HG03354 (cell line): ENCODE results near the gene DCLK1.

Experiments used
- ATAC-seq: cut with Tn5 transposase; IDR thresholded peaks from one replicate; pipeline ENCODE4 v1.9.1; 2021; ENCODE audit warnings: mild to moderate bottlenecking; ENCODE audit not compliant: unreplicated experiment, poor library complexity, severe bottlenecking

Gene DCLK1

DNA sequence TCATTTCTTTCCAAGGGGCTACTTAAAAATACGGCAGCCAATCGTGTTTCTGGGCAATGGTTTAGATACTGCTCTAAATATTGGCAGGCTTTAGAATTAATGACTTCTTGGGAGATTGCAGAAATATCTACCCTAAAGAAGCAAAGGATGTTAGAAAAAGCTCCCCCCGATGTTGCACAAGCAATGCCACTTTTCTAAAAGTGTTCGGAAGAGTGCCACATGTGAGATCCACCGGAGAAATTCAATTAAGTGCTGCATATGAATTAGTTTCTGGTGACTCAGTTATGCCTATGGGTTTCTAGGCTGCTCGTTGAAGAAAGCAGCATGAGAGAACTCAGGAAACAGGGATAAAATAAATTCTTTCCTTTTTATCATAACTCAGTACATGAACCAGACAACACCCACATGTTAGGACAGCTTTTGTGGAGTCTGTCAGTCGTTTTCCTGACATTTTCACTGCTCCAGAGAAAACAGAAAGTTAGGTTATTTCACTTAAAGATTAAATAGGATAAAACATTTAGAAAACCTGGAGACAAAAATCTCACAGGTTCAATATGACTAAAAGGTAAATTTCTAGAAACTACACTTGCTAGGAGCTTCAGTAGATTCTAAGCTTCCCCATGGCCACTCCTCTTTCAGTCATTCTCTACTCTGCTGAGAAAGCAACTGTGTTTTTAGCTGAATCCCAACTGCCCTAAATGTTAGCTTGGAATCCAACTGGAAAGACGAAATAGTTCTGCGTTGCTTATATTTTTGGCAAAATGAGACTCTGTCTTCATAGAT lies 244.7 kb downstream of the DCLK1 start:
- ATAC-seq, result no peak

DNA sequence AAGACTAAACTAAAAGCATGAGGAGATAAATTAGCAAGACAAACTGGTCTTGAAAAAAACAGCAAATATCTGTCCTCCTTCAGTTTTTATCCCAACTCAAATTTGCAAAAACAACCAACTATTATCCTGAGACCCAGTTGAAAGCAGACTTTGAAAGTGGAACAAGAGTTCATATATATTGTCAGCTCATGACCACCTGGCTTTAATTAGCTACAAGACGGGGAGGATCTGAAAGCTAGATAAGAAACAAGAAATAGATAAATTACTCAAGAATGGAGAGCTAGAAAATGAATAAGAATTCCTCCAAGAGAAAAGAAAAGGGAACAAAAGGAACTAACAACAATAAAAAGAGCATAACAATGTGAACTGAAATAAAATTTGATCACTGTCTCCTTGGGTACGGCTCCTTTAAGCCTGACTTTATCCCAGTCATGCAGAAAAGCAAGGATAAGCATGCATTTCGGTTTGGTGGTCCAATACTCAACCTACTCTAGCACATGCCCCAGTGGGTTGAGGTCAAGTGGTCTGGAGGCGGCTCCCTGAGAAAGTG lies 246.9 kb downstream of the DCLK1 start:
- no peak for ATAC-seq

GRCh38 chr13:35882722-35883497 lies 248.3 kb downstream of the DCLK1 start:
- no peak for ATAC-seq

- ATAC-seq, result no peak
Observed at GRCh38 chr13:35881360-35881759, 249.8 kb downstream of the DCLK1 start.

DNA sequence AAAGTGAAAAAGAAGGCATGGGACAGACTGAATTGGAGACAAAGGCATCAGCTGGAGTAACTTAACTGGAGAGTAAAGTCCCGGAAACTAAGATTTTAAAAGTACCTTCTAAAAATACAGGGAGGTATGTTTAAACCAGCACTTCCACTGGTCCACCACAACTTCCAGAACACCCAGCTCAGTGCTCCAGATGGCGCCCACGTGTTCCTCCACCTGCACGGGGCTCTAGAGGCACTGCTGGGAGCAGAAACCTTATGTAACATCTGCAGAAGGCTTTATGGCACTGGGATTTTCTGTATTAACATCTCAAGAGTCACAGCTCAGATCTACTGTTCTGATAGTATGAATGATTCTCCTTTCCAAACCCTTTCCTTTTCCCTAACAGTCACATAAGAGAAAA lies 252.1 kb downstream of the DCLK1 start:
- ATAC-seq, result no peak

DNA sequence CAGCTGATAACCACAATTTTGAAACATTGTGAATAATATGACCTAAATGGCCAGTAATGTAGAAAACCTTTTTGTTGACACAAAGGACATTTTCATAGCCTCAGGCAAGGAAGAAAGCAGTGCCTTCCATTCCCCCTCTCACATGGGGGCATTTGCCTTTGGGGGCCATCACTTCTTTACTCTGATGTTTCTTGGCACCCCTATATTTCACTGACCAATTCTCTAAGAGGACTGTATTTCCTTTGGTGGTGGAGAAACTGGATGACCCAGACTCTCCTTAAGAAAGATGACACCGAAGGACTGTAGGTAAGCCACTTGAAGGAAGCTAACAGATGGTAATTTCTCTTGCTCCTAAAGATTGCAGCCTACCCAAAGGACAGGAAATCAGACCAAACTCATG lies 254.6 kb downstream of the DCLK1 start:
- ATAC-seq, result no peak

GRCh38 chr13:35874704-35875103 lies 256.5 kb downstream of the DCLK1 start:
- no peak for ATAC-seq

- no peak for ATAC-seq
Observed at GRCh38 chr13:35872369-35872768, 258.8 kb downstream of the DCLK1 start.

- no peak for ATAC-seq
Observed at GRCh38 chr13:35871561-35871960, 259.6 kb downstream of the DCLK1 start.

DNA sequence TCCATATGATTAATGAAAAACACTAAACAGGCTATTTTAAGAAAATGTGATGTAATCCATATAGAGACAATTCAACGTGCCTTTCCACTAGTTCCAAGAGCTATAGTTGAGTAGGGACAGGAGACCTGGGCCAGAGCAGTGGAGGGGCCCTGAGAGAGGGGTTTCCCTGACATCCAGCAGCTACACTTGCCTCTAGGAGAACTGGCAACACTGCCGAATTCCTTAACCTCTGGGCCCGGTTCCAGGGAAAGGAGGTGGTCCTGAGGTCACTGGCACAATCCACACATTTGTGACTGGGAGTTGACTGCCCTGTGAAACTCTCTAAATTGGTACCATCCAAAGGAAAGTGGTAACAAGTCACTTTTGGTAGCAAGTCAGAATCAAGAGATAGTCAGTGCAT lies 264.4 kb downstream of the DCLK1 start:
- ATAC-seq, result no peak

DNA sequence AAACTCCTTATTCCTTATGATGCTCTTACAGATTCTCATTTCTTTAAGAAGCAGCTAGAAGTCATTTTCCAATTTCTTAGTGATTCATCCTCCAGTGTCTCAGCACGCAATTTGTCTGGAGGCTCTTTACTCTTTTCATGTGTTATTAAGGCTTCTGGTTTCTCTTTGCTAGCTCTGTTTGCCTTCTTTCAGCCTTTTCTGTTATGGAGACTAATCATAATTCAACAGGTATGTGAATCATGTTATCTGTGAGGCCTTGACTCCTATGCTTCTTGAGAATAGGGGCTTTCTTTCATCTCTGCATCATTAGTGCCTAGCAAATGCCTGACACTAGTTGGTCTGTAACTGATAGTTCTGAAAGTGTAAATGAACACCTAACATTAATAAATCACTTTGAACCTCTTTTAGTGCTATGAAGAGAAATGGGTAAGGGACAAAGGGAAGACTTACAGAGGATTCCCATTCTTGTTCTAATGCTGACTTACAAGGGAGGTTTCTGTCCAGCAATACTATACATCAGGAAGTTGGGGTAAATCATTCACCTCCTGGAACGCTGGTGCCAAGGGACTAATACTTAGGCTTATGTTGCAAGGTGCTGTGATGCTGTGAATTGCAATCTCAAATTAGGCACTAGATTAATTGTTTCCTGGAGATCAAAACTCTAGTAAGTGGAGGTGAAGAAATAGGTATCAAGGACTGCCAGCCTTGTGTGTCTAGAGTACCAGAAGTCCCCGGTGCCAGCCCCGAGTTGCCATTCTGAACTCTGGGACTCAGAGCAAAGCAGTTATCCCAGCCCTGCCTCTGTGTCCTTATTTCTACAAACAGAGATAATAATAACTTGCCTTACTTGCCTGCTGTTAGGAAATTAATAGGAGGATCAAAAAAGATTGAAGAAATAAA lies 265.6 kb downstream of the DCLK1 start:
- ATAC-seq, result no peak

DNA sequence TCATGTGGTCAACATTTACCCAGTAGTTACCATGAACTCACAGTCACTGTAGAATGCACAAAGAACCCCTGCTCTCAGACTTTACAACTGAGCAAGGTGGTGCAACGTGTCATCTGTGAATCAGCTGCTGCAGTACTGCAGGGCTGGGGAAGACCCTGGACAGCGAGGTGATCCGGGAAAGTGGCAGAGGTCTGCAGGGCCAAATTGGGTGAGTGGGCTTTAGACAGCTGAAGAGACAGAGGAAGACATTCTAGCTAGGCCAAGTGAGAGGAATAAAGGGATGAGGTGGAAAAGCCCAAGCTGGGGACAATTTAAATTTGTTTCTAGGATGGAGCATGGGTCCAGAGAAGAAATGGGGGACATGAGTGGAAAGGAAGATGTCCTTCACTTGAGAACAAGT lies 270.5 kb downstream of the DCLK1 start:
- ATAC-seq, result no peak

DNA sequence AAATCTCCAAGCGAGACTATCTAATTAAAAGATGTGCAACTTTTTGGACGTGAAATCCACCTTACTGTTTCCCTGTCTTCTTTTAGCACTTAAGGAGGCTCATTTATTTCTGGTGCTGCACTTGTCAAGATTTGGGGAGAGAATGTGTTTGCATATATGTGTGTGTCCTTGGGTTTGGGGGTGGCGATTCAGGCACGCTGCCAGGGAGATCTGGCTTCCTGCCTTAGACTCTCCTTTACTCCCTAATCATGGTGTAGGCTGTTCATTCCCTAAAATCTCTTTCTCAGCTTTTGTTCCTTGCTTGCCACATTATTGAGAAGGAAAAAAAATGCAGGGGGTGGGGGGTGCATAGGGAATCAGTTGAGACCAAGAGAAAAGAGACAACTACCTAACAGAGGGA lies 271.2 kb downstream of the DCLK1 start:
- ATAC-seq, result no peak

- ATAC-seq, result no peak
Observed at GRCh38 chr13:35858665-35859064, 272.5 kb downstream of the DCLK1 start.

- ATAC-seq, result no peak
Observed at GRCh38 chr13:35857769-35858168, 273.4 kb downstream of the DCLK1 start.

GRCh38 chr13:35856721-35857364 lies 274.3 kb downstream of the DCLK1 start:
- ATAC-seq, result no peak

DNA sequence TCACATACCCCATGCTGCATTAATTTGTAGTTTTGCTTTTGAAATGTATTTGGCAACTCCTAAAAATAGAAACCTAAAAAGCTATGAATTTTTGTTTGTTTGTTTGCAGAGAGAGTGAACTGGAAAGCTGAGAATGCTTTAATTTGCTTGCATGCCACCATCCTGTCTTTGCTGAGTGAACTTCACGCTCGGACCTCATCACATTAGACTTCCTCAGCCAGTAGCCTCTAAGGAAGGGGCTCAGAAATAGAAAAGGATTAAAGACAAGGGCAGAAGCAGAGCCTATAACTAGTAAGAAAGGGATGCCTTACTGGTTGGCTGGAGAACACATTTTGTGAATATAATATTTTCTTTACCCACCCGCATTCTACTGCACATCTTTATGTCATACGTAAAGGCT lies 275.1 kb downstream of the DCLK1 start:
- no peak for ATAC-seq

GRCh38 chr13:35855531-35856019 lies 275.6 kb downstream of the DCLK1 start:
- ATAC-seq, result no peak

DNA sequence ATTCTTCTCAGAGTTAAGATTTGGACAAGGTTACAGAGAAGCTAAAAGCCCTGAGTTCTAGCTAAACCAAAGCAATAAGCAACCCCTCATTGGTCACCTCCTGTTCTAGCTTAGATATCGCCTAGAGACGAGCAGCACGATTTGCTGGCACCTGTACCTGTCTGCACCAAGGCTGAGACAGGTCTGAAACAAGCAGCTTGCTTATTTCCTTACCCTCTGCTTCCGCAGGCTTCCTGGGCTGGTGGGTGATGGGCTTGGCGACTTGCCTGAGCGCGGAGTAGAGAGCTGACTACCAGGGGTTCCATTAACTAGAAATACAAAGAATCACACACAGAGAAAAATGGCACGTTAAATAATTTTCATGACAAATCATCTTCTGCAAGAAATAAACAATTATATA lies 276.9 kb downstream of the DCLK1 start:
- no peak for ATAC-seq
